Heart right ventricle (tissue), 16 donors: ENCODE measurements around the gene MTERF2. TPM values are rescaled to one million over a fixed set of nuclear protein-coding genes. Genes with fewer than 3 reads are reported as not detected.

Experiments used
- ATAC-seq, 8 donors: fragments of 200-7000 bp; cut with Tn5 transposase; one replicate each; pipeline ENCODE4 v1.9.1; 2020; ENCODE audit warnings: mild to moderate bottlenecking in 8 of 8, moderate library complexity in 8 of 8, moderate number of reproducible peaks in 1 of 8
- DNase-seq, 2 donors: peaks; one replicate each; pipeline ENCODE4 v3.0.0-alpha.2; 2020
- H3K27ac ChIP-seq, 10 donors: fragments of 200-600 bp; sonication (generic) in 2 of 10; one replicate each; pipeline versions ENCODE4 v1.5.0 to v1.8.0; 2020 to 2022; ENCODE audit warnings: mild to moderate bottlenecking in 3 of 10
- H3K27me3 ChIP-seq, 7 donors: fragments of 200-600 bp; one replicate each; pipeline ENCODE4 v1.8.0; 2021 to 2022; ENCODE audit warnings: mild to moderate bottlenecking in 2 of 7
- H3K36me3 ChIP-seq, 9 donors: fragments of 200-600 bp; sonication (generic) in 1 of 9; one replicate each; pipeline versions ENCODE4 v1.5.0 to v1.8.0; 2020 to 2022; ENCODE audit warnings: mild to moderate bottlenecking in 2 of 9
- H3K4me1 ChIP-seq, 9 donors: fragments of 200-600 bp; sonication (generic) in 1 of 9; one replicate each; pipeline versions ENCODE4 v1.5.0 to v1.8.0; 2020 to 2022; ENCODE audit warnings: mild to moderate bottlenecking in 4 of 9
- H3K4me3 ChIP-seq, 10 donors: fragments of 200-600 bp; sonication (generic) in 2 of 10; one replicate each; pipeline versions ENCODE4 v1.5.0 to v1.8.0; 2020 to 2022; ENCODE audit warnings: mild to moderate bottlenecking in 7 of 10, moderate library complexity in 2 of 10
- H3K9me3 ChIP-seq, 11 donors: fragments of 200-600 bp in 10 of 11; sonication (generic) in 2 of 11; one replicate each; pipeline versions ENCODE4 v1.5.0 to v1.8.0; 2013 to 2022; ENCODE audit warnings: mild to moderate bottlenecking in 2 of 11, control low read depth in 1 of 11, moderate library complexity in 1 of 11
- CTCF ChIP-seq, 9 donors: fragments of 200-600 bp; sonication (generic) in 2 of 9; IDR thresholded peaks; one replicate each; pipeline versions ENCODE4 v1.5.0 to v1.8.0; 2021 to 2022; ENCODE audit warnings: antibody characterized with exemption in 9 of 9, mild to moderate bottlenecking in 5 of 9, moderate library complexity in 1 of 9
- WGBS, 2 donors: extraction: QIAGEN DNeasy Blood & Tissue Kit; methylation state at CpG; one replicate each; pipeline ENCODE4 v1.1.7; 2013; ENCODE audit warnings: inconsistent platforms in 1 of 2; 5-methylcytosine and 5-hydroxymethylcytosine counted together
- intact Hi-C, 10 donors: fragments of 100-400 bp; cut with DNase I; formaldehyde crosslinking; loops; one replicate each; pipeline versions ENCODE4 v1.11.1 to v1.14.2; 2022
- polyA plus RNA-seq, 2 donors: library from polyadenylated mRNA; stranded (reverse); fragments of 200-250 nt; gene quantifications; one replicate each; pipeline ENCODE4 v1.2.3, GENCODE V29; 2013
- total RNA-seq, 10 donors: library from RNA; stranded (reverse); fragmentation: NEBNext Ultra II Directional in 3 of 10; extraction: Animal tissue kit (Norgen Biotek cat#: 25700) in 3 of 10; gene quantifications; one replicate each; pipeline versions ENCODE4 v1.2.1 to v1.2.4, GENCODE V29; 2021 to 2023
- donor health status: Arrhythmogenic right ventricular cardiomyopathy.
- donor health status: ischemic (EF 13 %, LVEDD 7.1; RV severe dilation, severe dysfunction).
- donor health status: healthy with polysubstance abuse.
- donor health status: DM: no; HTN: yes; CAD: no.
- donor health status: DM: no; HTN: no; CAD: no.
- donor health status: ischemic (EF 25% LVEDD 6.9; RV normal size, moderate dysfunction).
- donor health status: ischemic (EF 25% LVEDD 5.7; RV mildly dilated, moderate dysfunction).
- donor health status: healthy.
- donor health status: DM: yes; HTN: yes; CAD: no.
- donor health status: Ischemic cardiomyopathy.
- donor health status: ischemic (EF 35%, LVEDD 5.7; RV mildly dilated, moderate dysfunction).
- donor health status: nonischemic (EF 11% LVEDD 7.7; RV severe dilation, severe dysfunction).
- donor health status: DM: yes; HTN: yes; CAD: no.
- donor health status: PGD.
- donor health status: ischemic (EF 29% LVEDD 5.4; RV normal size, mild dysfunction).
- donor health status: nonischemic (EF 23%, LVEDD 6.1; RV moderate dilation, normal function).

Gene MTERF2
- total and polyA plus RNA-seq, 12 donors = 13.2 to 70.0 (median 28.0) TPM

DNA sequence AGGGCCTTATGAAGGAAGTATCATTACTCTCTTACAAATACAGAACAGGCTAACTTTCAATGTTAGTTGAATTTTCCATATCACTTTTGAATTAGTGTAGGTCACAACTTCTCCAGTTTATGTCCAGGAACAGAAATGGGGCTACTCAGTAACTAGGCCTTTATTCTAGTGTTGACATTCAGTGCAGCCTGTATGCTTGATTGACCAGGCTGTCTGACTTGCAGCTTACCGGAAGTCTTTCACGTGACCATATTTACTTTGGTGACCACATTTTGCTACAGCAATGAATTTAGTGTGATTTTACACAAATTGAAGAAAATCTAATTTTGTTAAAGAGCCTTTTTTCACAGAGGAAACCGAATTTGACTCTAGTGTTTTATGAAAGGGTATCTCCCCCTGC, 12.4 kb downstream of the MTERF2 start:
- Histone ChIP-seq H3K27ac (no peak overlapping the region), H3K4me3 (no peak overlapping the region), H3K9me3 (no peaks in the 10 kb centered on the region), H3K4me1 (peaks cover 18 to 72% (median 50%) of the 10 kb centered on the region in 9 donors), H3K36me3 (peaks cover 0 to 51% (median 10%) of the 10 kb centered on the region in 9 donors), H3K27me3 (no peaks in the 10 kb centered on the region)
- 89% methylated on average over 3 of the region's 3 CpGs for WGBS, 2 donors
- TF ChIP-seq CTCF (IDR thresholded peaks at IDR 0.05) = no peak
- intact Hi-C loops = no loop called here
- ATAC-seq = no peak
- DNase-seq = no peak

DNA sequence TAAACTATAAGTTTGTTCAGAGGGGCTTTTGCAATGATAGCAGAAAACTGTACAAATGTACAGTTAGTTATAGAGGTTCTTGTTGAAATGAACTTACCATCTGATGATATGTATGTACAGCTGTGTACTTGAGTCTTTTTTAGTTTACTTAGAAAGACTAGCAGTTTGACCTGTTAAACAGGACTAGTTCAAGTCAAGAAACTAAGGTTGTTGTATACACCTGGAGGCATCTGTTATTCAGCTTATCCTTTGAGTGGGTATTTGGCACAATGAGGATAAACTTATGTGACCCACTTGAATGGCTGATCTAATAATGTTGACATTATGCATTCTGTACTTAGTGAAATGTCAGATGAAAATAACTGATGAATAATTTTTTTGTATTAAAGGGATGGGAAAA, 13.4 kb downstream of the MTERF2 start:
- Histone ChIP-seq H3K36me3 (peaks cover 0 to 60% (median 10%) of the 10 kb centered on the region in 9 donors), H3K4me3 (no peak overlapping the region)

GRCh38 chr12:106971065-106971464, 15.9 kb downstream of the MTERF2 start:
- TF ChIP-seq CTCF (IDR thresholded peaks at IDR 0.05) = no peak
- Histone ChIP-seq H3K4me3 (no peak overlapping the region), H3K4me1 (peaks cover 5 to 41% (median 24%) of the 10 kb centered on the region in 9 donors), H3K27me3 (no peaks in the 10 kb centered on the region), H3K36me3 (peaks cover 0 to 82% (median 17%) of the 10 kb centered on the region in 9 donors), H3K9me3 (no peaks in the 10 kb centered on the region), H3K27ac (no peak overlapping the region)
- no peak for DNase-seq
- intact Hi-C loops = no loop called here
- ATAC-seq = no peak
- 93 to 96% methylated on average over 2 of the region's 2 CpGs for WGBS, 2 donors

More for the DNA sequence above, 13.4 kb downstream of the MTERF2 start:
- Histone ChIP-seq H3K9me3 (no peaks in the 10 kb centered on the region), H3K27ac (no peak overlapping the region), H3K27me3 (no peaks in the 10 kb centered on the region), H3K4me1 (peaks cover 18 to 66% (median 47%) of the 10 kb centered on the region in 9 donors)
- no peak for ATAC-seq
- intact Hi-C loops = no loop called here
- no peak for DNase-seq
- no peak for TF ChIP-seq CTCF (IDR thresholded peaks at IDR 0.05)

DNA sequence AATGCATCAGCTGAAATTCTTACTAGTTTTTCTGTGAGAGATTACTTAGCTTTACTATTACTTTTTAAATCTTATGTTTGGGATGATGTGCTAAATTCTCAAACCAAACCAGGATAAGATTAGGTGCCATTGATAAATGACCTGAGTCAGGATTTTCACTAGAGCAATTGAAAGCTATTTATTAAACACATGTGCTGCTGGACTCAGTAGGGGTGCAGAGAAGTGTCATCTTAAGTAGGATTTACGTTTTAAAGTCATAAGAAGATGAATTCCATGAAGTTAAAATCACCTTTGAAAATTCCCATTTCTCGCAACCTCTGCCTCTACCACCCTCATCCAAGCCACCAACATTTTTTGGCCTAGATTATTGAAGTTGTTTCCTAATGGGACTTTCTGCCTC, 22.4 kb downstream of the MTERF2 start:
- TF ChIP-seq CTCF (IDR thresholded peaks at IDR 0.05) = no peak
- DNase-seq (no peak), ATAC-seq (no peak)
- WGBS, 2 donors = 85 to 89% methylated on average over 2 of the region's 2 CpGs
- Histone ChIP-seq H3K4me1 (peaks cover 0 to 50% (median 15%) of the 10 kb centered on the region in 9 donors), H3K36me3 (peaks cover 0 to 76% (median 11%) of the 10 kb centered on the region in 9 donors), H3K4me3 (no peak overlapping the region), H3K9me3 (no peaks in the 10 kb centered on the region), H3K27me3 (no peaks in the 10 kb centered on the region), H3K27ac (no peak overlapping the region)
- intact Hi-C loops = no loop called here
